Sigmoid colon (tissue), 3 donors: ENCODE data around the gene TBC1D16.

ENCODE experiments used
- CTCF ChIP-seq, 4 experiments: fragments of 450-650 bp in 3 of 4; fragments of 200-600 bp in 1 of 4; IDR thresholded peaks; one replicate each; pipeline ENCODE4 v1.5.1; 2016 to 2019; ENCODE audit warnings: antibody characterized with exemption in 4 of 4, mild to moderate bottlenecking in 3 of 4, moderate library complexity in 2 of 4
- POLR2A ChIP-seq, 2 donors: fragments of 450-650 bp; IDR thresholded peaks; one replicate each; pipeline ENCODE4 v1.6.1; 2016; ENCODE audit warnings: antibody characterized with exemption in 2 of 2, mild to moderate bottlenecking in 2 of 2, moderate library complexity in 2 of 2

GRCh38 chr17:80023481-80024205, 12.0 kb downstream of the TBC1D16 start:
- TF ChIP-seq CTCF (IDR thresholded peaks at IDR 0.05) = no peak
- no peak for TF ChIP-seq POLR2A (IDR thresholded peaks at IDR 0.05)
